K562 (cell line): ENCODE results near the gene MTHFR. TPM values are rescaled to one million over a fixed set of nuclear protein-coding genes. Genes with fewer than 3 reads are reported as not detected.

Experiments used
- BMI1 ChIP-seq: fragments of 150-350 bp; IDR thresholded peaks from 2 replicates; pipeline ENCODE4 v1.6.1; 2014; ENCODE audit warnings: low read length
- E2F4 ChIP-seq: sonication (generic); formaldehyde crosslinking; IDR thresholded peaks from 2 replicates; pipeline ENCODE4 v1.8.0; 2022; ENCODE audit warnings: mild to moderate bottlenecking, low read depth, missing genetic modification reagents
- E2F8 ChIP-seq: fragments of 450-650 bp; IDR thresholded peaks from 2 replicates; pipeline ENCODE4 v1.7.1; 2018; ENCODE audit warnings: mild to moderate bottlenecking, low read depth; ENCODE audit not compliant: partially characterized antibody
- GATAD2B ChIP-seq: fragments of 450-650 bp; IDR thresholded peaks from 2 replicates; pipeline ENCODE4 v1.6.1; 2017; ENCODE audit warnings: mild to moderate bottlenecking, borderline replicate concordance
- GTF2F1 ChIP-seq: IDR thresholded peaks from 2 replicates; pipeline ENCODE4 v1.6.1; 2011; ENCODE audit warnings: low read depth, low read length, improper control_type of control experiment
- ILF3 ChIP-seq: fragments of 450-650 bp; IDR thresholded peaks from 2 replicates; pipeline ENCODE4 v1.6.1; 2018; ENCODE audit warnings: antibody characterized with exemption, mild to moderate bottlenecking, moderate library complexity, borderline replicate concordance
- KAT2B ChIP-seq: IDR thresholded peaks from one replicate; pipeline ENCODE4 v1.6.1; 2012; ENCODE audit warnings: low read depth, mild to moderate bottlenecking, control low read depth, inconsistent platforms, low read length, moderate library complexity
- KLF1 ChIP-seq: fragments of 450-650 bp; IDR thresholded peaks from 2 replicates; pipeline ENCODE4 v1.6.1; 2016; ENCODE audit warnings: missing genetic modification characterization, missing compliant biosample characterization
- KLF10 ChIP-seq: fragments of 250-450 bp; sonication (Bioruptor Pico); IDR thresholded peaks from 2 replicates; pipeline ENCODE4 v1.6.1; 2021; ENCODE audit warnings: matching md5 sums
- MECOM ChIP-seq: fragments of 250-450 bp; sonication (Bioruptor Pico); IDR thresholded peaks from 2 replicates; pipeline ENCODE4 v1.8.0; 2022; ENCODE audit warnings: inconsistent platforms
- MIER1 ChIP-seq: fragments of 450-650 bp; IDR thresholded peaks from 2 replicates; pipeline ENCODE4 v1.6.1; 2016; ENCODE audit warnings: antibody characterized with exemption, mild to moderate bottlenecking, low read depth
- MYC ChIP-seq, 2 experiments: fragments of 250-450 bp in 1 of 2; sonication (Bioruptor Pico) in 1 of 2; IDR thresholded peaks; 2 replicates each; pipeline versions ENCODE4 v1.5.1 to v1.6.1; 2012 to 2021; ENCODE audit warnings: low read depth in 2 of 2, borderline replicate concordance in 1 of 2, improper control_type of control experiment in 1 of 2, low read length in 1 of 2, mild to moderate bottlenecking in 1 of 2, moderate library complexity in 1 of 2
- POLR2AphosphoS2 ChIP-seq: IDR thresholded peaks from 2 replicates; pipeline ENCODE4 v1.6.1; 2012; ENCODE audit warnings: low read length, improper control_type of control experiment
- RB1 ChIP-seq: fragments of 450-650 bp; IDR thresholded peaks from 2 replicates; pipeline ENCODE4 v1.6.1; 2017; ENCODE audit warnings: low read depth, mild to moderate bottlenecking
- RUNX1 ChIP-seq: sonication (generic); IDR thresholded peaks from 2 replicates; pipeline ENCODE4 v1.6.1; 2016; ENCODE audit warnings: antibody characterized with exemption, low read depth
- SIRT6 ChIP-seq: IDR thresholded peaks from one replicate; pipeline ENCODE4 v1.6.1; 2012; ENCODE audit warnings: low read depth, mild to moderate bottlenecking, control low read depth, inconsistent platforms, low read length, moderate library complexity
- SNAPC5 ChIP-seq: fragments of 250-450 bp; sonication (Bioruptor Pico); IDR thresholded peaks from 2 replicates; pipeline ENCODE4 v1.8.0; 2021; ENCODE audit warnings: moderate library complexity, mild to moderate bottlenecking, inconsistent platforms
- TRIM28 ChIP-seq: fragments of 450-650 bp; IDR thresholded peaks from 2 replicates; pipeline ENCODE4 v1.6.1; 2017
- U2AF1 ChIP-seq: fragments of 200-400 bp; formaldehyde crosslinking; optimal IDR thresholded peaks from 2 replicates; pipeline ENCODE3; 2017; ENCODE audit warnings: mild to moderate bottlenecking, low read depth, low read length, moderate library complexity
- ZBED1 ChIP-seq: IDR thresholded peaks from 2 replicates; pipeline ENCODE4 v1.6.1; 2014
- ZFPM2 ChIP-seq: fragments of 250-450 bp; sonication (Bioruptor Pico); IDR thresholded peaks from 2 replicates; pipeline ENCODE4 v1.5.1; 2022; ENCODE audit warnings: mild to moderate bottlenecking
- ZNF280A ChIP-seq: fragments of 450-650 bp; IDR thresholded peaks from 2 replicates; pipeline ENCODE4 v1.6.1; 2018; ENCODE audit warnings: mild to moderate bottlenecking, low read depth; ENCODE audit not compliant: partially characterized antibody
- ZNF347 ChIP-seq: fragments of 450-650 bp; formaldehyde crosslinking; IDR thresholded peaks from 2 replicates; pipeline ENCODE4 v1.4.0; 2020; ENCODE audit warnings: low read depth, mild to moderate bottlenecking, moderate library complexity
- ZNF384 ChIP-seq: IDR thresholded peaks from 2 replicates; pipeline ENCODE4 v1.6.1; 2012; ENCODE audit warnings: low read depth, low read length, improper control_type of control experiment
- polyA plus RNA-seq, 8 experiments: library from polyadenylated mRNA; depleted of rRNA in 4 of 8; stranded (reverse) in 5 of 8; unstranded in 3 of 8; fragments of >200 nt; fragmentation: Nextera tagmentation in 2 of 8; fragmentation: Illumina TruSeq in 1 of 8; extraction: Ambion mirVana in 2 of 8; extraction: Trizol in 1 of 8; gene quantifications; 2 replicates each; pipeline versions ENCODE4 v1.2.1 to v1.2.3, GENCODE V29; 2011 to 2014; ENCODE audit warnings: inconsistent platforms in 1 of 8, missing spikeins in 1 of 8
- total RNA-seq, 7 experiments: library from RNA; depleted of rRNA in 6 of 7; stranded (reverse); fragments of >200 nt in 6 of 7; fragmentation: Illumina TruSeq in 2 of 7; extraction: Trizol in 2 of 7; gene quantifications; 2 replicates each; pipeline versions ENCODE4 v1.2.1 to v1.2.3, GENCODE V29; 2011 to 2021; ENCODE audit warnings: low replicate concordance in 1 of 7

MTHFR gene
- total and polyA plus RNA-seq, 9 of the 15 experiments (the other 6 are each of a cell fraction or from before 2014, with no cell fraction given) = 5.0 to 104 (median 62.6) TPM

GRCh38 chr1:11784993-11785769, 20.6 kb downstream of the MTHFR start (continued):
- no peak for TF ChIP-seq GATAD2B
- 0 out of 2 replicates have a peak, but pooled peaks have one; percentile 48 for TF ChIP-seq GTF2F1
- peak; percentile 74; the same call in 1 of the 2 replicates for TF ChIP-seq TRIM28
- peak; percentile 69 for TF ChIP-seq MYC (IDR thresholded peaks at IDR 0.05; ENCODE audit: low read depth, low read length)
- 0 out of 2 replicates have a peak, but pooled peaks have one; percentile 42 for TF ChIP-seq MYC (CRISPR knock-in tag; IDR thresholded peaks at IDR 0.05; ENCODE audit: borderline replicate concordance, low read depth)
- peak; percentile 86 for TF ChIP-seq RB1
- peak; percentile 82 for TF ChIP-seq POLR2AphosphoS2
- TF ChIP-seq U2AF1 = peak; percentile 70
- 0 out of 2 replicates have a peak, but pooled peaks have one; percentile 44 for TF ChIP-seq E2F4 (CRISPR knock-in tag)
- 0 out of 2 replicates have a peak, but pooled peaks have one; percentile 38 for TF ChIP-seq ZNF384
- TF ChIP-seq RUNX1 = no peak
- TF ChIP-seq SIRT6 = no peak
- no peak for TF ChIP-seq SNAPC5
- TF ChIP-seq BMI1 = no peak
- no peak for TF ChIP-seq KAT2B
- TF ChIP-seq MECOM (CRISPR knock-in tag) = no peak
- TF ChIP-seq ZNF347 = no peak
- no peak; the same call in 1 of the 2 replicates for TF ChIP-seq ILF3
- no peak for TF ChIP-seq ZNF280A
- no peak for TF ChIP-seq MIER1
- no peak for TF ChIP-seq ZBED1
- peak; percentile 55; the same call in 1 of the 2 replicates for TF ChIP-seq KLF10 (CRISPR knock-in tag)
- TF ChIP-seq E2F8 = peak; percentile 33
- no peak for TF ChIP-seq ZFPM2 (CRISPR knock-in tag)
- TF ChIP-seq KLF1 (tag) = no peak
